GF-D8 (cell line): ENCODE data around the gene USP8.

Experiments used
- DNase-seq: peaks from one replicate; lab custom pipeline; 2025; lab: John Stamatoyannopoulos, UW

Gene USP8

DNA sequence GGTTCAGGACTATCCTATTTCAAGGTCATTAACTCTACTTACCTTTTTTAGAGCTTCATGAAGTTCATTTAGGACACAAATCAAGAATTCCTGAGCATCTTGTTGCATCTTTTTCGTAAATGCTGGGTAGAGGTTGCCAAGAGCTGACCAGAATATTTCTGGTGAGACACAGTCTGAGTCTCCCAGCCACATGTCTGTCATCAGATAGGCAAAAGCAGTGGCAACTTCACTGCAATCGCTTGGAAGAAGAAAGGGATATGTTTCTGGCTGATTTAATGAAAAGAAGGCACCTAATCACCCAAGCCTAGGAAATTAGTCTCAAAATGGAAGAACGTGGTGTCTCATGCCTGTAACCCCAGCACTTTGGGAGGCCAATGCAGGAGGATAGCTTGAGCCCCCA is 119.4 kb downstream of the USP8 start:
- no peak for DNase-seq

DNA sequence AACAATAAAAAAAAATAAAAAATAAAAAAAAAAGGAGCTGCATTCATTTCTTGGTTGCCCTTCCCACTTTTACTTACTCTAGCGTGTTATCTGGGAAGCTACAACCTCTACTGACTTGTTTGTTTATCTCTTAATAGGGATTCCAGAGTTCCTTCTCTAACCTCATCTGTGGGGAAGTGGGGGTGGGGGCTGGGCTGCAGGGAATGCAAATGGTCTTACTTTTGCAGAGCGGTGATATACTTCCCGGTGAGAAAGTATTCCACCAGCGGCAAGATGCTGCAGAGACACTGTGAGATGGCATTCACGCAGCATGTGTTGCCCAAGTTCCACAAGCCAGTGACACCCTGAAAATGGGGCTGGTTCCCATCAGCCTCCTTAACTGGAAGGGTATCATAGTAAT is 120.2 kb downstream of the USP8 start:
- no peak for DNase-seq

DNA sequence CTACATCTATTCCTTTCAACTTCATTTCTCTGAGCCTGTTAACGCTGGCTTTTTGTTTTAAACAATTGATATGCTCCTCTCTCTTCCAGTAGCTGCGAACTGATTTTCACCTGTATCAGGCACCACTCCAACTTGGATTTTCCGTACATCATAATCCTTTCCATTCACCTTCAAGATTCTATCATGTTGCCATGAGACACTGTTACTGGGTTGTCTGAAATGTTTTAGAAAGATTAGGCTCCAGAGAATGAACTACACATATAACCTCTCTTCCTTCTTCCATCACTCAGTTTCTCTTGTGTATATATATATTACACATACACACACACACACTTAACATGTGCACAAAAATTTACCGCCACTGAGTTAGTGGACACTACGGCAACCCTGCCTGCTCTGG is 122.4 kb downstream of the USP8 start, which contains the start of gene USP50:
USP50 (minus strand) TSS at position 101 of the 400 bp plus-strand sequence. CDS start 141 bp downstream, outside the sequence.
- no peak for DNase-seq

DNA sequence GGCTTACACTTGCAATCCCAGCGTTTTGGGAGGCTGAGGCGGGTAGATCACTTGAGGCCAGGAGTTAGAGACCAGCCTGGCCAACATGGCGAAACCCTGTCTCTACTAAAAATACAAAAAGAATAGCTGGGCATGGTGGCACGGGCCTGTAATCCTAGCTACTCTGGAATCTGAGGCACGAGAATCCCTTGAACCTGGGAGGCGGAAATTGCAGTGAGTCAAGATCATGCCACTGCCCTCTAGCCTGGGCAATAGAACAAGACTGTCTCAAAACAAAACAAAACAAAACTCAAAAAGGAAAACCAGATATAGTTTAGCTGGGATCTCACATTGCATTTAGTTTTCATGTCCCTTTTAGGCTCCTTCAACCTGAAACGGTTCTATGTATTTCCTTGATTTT is 125.1 kb downstream of the USP8 start:
- DNase-seq, result no peak

DNA sequence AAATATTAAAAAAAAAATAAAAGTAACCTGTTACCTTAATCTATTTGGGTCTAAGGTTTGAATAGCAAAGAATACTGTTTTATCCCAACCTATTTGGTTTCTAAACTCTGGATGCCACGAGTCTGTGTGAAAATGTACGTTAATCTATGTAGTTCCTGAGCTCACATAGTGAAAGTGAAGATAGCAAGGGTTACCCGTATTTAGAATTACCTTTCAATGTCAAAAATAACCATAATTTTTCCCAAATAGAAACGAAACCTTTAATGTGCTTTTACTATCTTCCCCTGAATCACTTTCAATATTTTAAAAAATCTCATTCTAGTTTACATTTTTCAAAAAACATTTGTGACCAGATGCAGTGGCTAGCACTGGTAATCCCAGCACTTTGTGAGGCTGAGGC is 128.0 kb downstream of the USP8 start:
- DNase-seq, result no peak

DNA sequence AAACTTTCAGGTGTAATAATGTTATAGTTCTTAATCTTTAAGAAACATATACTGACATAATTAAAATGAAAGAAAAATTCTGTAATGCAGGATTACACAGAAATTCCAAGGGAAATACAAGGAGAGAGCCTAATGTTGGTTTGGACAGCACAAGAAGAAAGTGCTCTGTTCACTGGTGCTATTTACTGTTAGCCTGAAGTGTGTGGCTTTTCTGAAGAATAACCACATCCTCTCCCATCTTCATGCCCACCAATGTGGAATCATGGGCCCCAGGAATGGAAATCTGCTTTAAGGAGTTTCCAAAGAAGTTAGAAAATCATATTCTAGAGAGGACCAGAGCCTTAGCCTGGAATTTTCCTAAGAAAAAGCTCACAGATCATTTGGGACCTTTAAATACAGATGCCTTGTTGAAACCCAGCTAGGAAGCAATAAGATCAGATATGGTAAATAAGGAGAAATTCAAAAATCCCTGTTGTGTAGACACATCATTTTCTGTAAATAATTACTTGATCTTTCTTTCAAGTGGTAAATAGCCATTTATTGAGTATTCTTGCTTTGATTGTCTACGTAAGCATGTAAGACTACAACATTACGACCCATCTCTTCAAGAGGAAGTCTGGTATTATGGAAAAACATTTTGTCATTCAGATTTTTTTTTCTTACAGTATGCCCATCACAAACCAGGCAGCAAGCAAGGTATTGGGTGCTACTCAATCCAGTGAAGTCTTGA is 132.6 kb downstream of the USP8 start:
- DNase-seq, result no peak

DNA sequence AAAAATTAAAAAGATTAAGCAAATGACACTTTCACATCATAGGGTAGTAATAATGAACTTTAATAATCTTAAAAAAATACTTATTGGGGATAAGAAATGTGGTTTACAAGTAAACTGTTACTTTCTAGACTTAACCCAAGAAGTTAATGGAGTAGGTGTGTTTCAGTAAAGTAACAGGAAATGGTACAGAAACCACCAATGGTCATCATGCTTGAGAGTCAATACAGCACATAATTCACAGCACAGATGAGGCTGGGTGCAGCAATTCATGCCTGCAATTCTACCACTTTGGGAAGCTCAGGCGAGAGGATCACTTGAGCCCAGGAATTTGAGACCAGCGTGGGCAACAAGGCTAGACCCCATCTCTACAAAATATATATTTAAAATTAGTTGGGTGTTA is 133.8 kb downstream of the USP8 start:
- no peak for DNase-seq

DNA sequence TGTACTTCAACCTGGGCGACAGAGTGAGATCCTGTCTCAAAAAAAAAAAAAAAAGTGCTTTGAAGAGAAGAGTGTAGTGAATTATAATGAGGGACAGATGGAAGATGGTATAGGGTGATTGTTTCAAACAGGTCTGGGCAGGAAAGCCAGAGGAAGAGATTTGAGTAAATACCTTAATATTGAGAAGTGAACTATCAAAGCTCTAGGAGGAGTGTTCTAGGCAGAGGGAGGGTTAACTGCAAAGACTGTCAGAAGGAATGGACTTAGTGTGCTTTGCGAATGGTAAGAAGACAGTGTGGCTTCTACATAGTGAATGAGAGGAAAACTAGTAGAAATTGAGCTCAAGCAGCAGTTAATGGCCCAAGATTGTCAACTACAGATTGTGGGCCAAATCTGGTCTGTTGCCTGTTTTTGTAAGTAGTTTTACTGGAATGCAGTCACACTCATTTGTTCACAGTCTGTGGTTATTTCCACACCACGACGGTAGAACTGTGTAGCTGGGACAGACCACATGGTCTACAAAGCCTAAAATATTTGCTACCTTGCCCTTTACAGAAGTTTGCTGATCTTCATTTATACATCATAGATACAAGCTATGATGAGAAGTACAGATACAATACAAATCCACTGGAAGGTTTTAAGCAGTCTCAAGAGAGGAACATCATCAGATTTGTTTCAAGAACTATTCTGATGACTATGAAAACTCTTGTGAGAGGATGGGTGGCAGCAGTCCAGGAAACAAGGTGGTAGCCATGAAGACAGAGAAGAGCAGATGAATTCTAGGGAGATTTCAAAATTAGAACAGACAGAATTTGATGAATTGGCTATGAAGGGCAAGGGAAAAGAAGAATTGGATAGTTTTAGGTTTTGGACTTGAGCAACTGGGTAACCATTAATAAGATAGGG is 138.8 kb downstream of the USP8 start:
- DNase-seq, result no peak

DNA sequence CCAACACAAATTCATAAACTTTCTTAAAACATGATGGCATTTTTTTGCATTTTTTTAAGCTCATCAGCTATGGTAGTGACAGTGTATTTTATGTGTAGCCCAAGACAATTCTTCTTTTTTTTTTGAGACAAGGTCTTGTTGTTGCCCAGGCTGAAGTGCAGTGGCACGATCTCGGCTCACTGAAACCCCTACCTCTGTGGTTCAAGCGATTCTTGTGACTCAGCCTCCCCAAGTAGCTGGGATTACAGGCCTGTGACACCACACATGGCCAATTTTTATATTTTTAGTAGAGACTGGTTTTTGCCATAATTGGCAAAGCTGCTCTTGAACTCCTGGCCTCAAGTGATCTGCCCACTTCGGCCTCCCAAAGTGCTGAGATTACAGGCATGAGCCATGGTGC is 139.6 kb downstream of the USP8 start:
- DNase-seq, result no peak
